Smooth muscle cell (in vitro differentiated cells): ENCODE results near the gene CALML6. TPM values are rescaled to one million over a fixed set of nuclear protein-coding genes. Genes with fewer than 3 reads are reported as not detected.

Experiments
- DNase-seq: peaks from one replicate; lab custom pipeline; 2025; ENCODE audit not compliant: unreplicated experiment; lab: John Stamatoyannopoulos, UW
- H2AFZ ChIP-seq: fragments of 200-600 bp; sonication (generic); 2 replicates; pipeline ENCODE4 v1.6.0; 2016; ENCODE audit warnings: antibody characterized with exemption, low read depth, mild to moderate bottlenecking
- H3F3A ChIP-seq: fragments of 200-600 bp; sonication (generic); 2 replicates; pipeline ENCODE4 v1.6.0; 2017; ENCODE audit warnings: antibody characterized with exemption, low read depth
- H3K27ac ChIP-seq: fragments of 200-600 bp; sonication (generic); 2 replicates; pipeline ENCODE4 v1.5.1; 2016; ENCODE audit warnings: low read depth, mild to moderate bottlenecking
- H3K27me3 ChIP-seq: fragments of 200-600 bp; sonication (generic); 2 replicates; pipeline ENCODE4 v1.6.1; 2016; ENCODE audit warnings: low read depth, mild to moderate bottlenecking
- H3K36me3 ChIP-seq: fragments of 200-600 bp; sonication (generic); 2 replicates; pipeline ENCODE4 v1.5.1; 2016; ENCODE audit warnings: low read depth
- H3K4me1 ChIP-seq: fragments of 200-600 bp; sonication (generic); 2 replicates; pipeline ENCODE4 v1.5.1; 2016; ENCODE audit warnings: low read depth
- H3K4me2 ChIP-seq: fragments of 200-600 bp; sonication (generic); 2 replicates; pipeline ENCODE4 v1.6.0; 2016; ENCODE audit warnings: mild to moderate bottlenecking
- H3K4me3 ChIP-seq: fragments of 200-600 bp; sonication (generic); 2 replicates; pipeline ENCODE4 v1.5.1; 2016; ENCODE audit warnings: mild to moderate bottlenecking
- H3K79me2 ChIP-seq: fragments of 200-600 bp; sonication (generic); 2 replicates; pipeline ENCODE4 v1.6.0; 2016; ENCODE audit warnings: low read depth, mild to moderate bottlenecking
- H3K9ac ChIP-seq: fragments of 200-600 bp; sonication (generic); 2 replicates; pipeline ENCODE4 v1.6.0; 2016; ENCODE audit warnings: low read depth
- H3K9me3 ChIP-seq: fragments of 200-600 bp; sonication (generic); replicated peaks from 2 replicates; pipeline ENCODE4 v1.5.1; 2016; ENCODE audit warnings: low read depth
- H4K20me1 ChIP-seq: fragments of 200-600 bp; sonication (generic); 2 replicates; pipeline ENCODE4 v1.6.0; 2016; ENCODE audit warnings: low read depth
- WGBS: methylation state at CpG from one replicate; pipeline ENCODE4 v1.1.7; 2016; ENCODE audit warnings: low lambda C conversion rate; 5-methylcytosine and 5-hydroxymethylcytosine counted together
- polyA plus RNA-seq: library from polyadenylated mRNA; unstranded; fragments of >200 nt; fragmentation: Nextera tagmentation; extraction: Ambion mirVana; gene quantifications from 2 replicates; pipeline ENCODE4 v1.2.1, GENCODE V29; 2016
- total RNA-seq: library from RNA; depleted of rRNA; stranded (reverse); fragments of >200 nt; gene quantifications from 2 replicates; pipeline ENCODE4 v1.2.3, GENCODE V29; 2014
- TF ChIP-seq, protein P1 (sequence below): fragments of 200-600 bp; sonication (generic); IDR thresholded peaks from 2 replicates; pipeline ENCODE4 v1.5.1; 2017; ENCODE audit warnings: borderline replicate concordance, mild to moderate bottlenecking, antibody characterized with exemption; ENCODE audit not compliant: insufficient read depth, poor library complexity, severe bottlenecking

The CALML6 gene
- total and polyA plus RNA-seq, 2 experiments from 2014 or later, result 0.18 to 1.3 TPM

GRCh38 chr1:1925437-1926345, 10.6 kb downstream of the CALML6 start:
- no peaks in the 10 kb centered on the region for H3K9me3 ChIP-seq
- no peaks in the 10 kb centered on the region for H3F3A ChIP-seq
- H4K20me1 ChIP-seq, result no peaks in the 10 kb centered on the region
- no peak overlapping the region for H3K9ac ChIP-seq
- H3K4me2 ChIP-seq, result no peak overlapping the region
- TF ChIP-seq, protein P1, sequence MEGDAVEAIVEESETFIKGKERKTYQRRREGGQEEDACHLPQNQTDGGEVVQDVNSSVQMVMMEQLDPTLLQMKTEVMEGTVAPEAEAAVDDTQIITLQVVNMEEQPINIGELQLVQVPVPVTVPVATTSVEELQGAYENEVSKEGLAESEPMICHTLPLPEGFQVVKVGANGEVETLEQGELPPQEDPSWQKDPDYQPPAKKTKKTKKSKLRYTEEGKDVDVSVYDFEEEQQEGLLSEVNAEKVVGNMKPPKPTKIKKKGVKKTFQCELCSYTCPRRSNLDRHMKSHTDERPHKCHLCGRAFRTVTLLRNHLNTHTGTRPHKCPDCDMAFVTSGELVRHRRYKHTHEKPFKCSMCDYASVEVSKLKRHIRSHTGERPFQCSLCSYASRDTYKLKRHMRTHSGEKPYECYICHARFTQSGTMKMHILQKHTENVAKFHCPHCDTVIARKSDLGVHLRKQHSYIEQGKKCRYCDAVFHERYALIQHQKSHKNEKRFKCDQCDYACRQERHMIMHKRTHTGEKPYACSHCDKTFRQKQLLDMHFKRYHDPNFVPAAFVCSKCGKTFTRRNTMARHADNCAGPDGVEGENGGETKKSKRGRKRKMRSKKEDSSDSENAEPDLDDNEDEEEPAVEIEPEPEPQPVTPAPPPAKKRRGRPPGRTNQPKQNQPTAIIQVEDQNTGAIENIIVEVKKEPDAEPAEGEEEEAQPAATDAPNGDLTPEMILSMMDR, result no peak
- no peaks in the 10 kb centered on the region for H3K36me3 ChIP-seq
- no peaks in the 10 kb centered on the region for H3K4me1 ChIP-seq
- WGBS, result 94% methylated on average over 27 of the region's 27 CpGs
- no peaks in the 10 kb centered on the region for H3K27me3 ChIP-seq
- no peak overlapping the region for H2AFZ ChIP-seq
- no peak for DNase-seq
- H3K4me3 ChIP-seq, result no peak overlapping the region
- no peaks in the 10 kb centered on the region for H3K79me2 ChIP-seq
- no peak overlapping the region for H3K27ac ChIP-seq

DNA sequence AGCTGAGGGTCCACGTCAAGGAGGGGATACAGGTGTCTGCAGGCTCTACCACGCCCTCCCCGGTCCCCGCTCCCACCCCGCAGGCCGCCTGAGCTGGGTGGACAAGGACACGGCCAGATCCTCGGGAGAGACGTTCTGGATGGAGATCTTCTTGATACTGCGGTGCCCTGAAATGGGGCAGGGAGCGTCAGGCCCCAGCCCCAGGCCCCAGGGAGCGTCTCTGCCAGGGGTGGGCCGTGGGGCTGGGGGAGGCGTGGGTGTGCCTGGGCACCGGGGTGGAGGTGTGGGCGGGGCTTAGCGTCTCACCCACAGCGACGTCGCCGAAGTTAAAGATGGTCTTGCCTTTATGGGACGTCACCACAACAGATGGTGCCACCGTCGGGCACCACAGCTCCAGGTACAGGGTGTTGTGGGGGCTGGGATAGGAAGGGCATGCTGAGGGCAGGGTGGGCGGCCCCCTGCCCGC, 11.3 kb downstream of the CALML6 start:
- Histone ChIP-seq H3K79me2 (no peaks in the 10 kb centered on the region), H3K4me2 (no peak overlapping the region), H2AFZ (no peak overlapping the region), H3K27ac (no peak overlapping the region), H3K9me3 (no peaks in the 10 kb centered on the region), H4K20me1 (no peaks in the 10 kb centered on the region), H3K4me3 (no peak overlapping the region), H3F3A (no peaks in the 10 kb centered on the region), H3K27me3 (no peaks in the 10 kb centered on the region), H3K9ac (no peak overlapping the region), H3K4me1 (no peaks in the 10 kb centered on the region), H3K36me3 (no peaks in the 10 kb centered on the region)
- no peak for DNase-seq
- 86% methylated on average over 14 of the region's 26 CpGs for WGBS
- TF ChIP-seq, protein P1, result no peak

GRCh38 chr1:1926886-1927660, 12.0 kb downstream of the CALML6 start:
- Histone ChIP-seq H3K4me2 (no peak overlapping the region), H4K20me1 (no peaks in the 10 kb centered on the region), H3K9ac (no peak overlapping the region), H3K79me2 (no peaks in the 10 kb centered on the region), H2AFZ (no peak overlapping the region), H3K27ac (no peak overlapping the region), H3K4me1 (no peaks in the 10 kb centered on the region), H3K27me3 (no peaks in the 10 kb centered on the region), H3F3A (no peaks in the 10 kb centered on the region), H3K36me3 (no peaks in the 10 kb centered on the region), H3K9me3 (no peaks in the 10 kb centered on the region), H3K4me3 (no peak overlapping the region)
- 92% methylated on average over 20 of the region's 21 CpGs for WGBS
- TF ChIP-seq, protein P1, result no peak
- no peak for DNase-seq
